ENCODE data around the gene RAB8A. TPM values are rescaled to one million over a fixed set of nuclear protein-coding genes. Genes with fewer than 3 reads are reported as not detected.

The RAB8A gene
- total and polyA plus RNA-seq, 2 experiments from 2014 or later, result 53.1 to 59.5 TPM

DNA sequence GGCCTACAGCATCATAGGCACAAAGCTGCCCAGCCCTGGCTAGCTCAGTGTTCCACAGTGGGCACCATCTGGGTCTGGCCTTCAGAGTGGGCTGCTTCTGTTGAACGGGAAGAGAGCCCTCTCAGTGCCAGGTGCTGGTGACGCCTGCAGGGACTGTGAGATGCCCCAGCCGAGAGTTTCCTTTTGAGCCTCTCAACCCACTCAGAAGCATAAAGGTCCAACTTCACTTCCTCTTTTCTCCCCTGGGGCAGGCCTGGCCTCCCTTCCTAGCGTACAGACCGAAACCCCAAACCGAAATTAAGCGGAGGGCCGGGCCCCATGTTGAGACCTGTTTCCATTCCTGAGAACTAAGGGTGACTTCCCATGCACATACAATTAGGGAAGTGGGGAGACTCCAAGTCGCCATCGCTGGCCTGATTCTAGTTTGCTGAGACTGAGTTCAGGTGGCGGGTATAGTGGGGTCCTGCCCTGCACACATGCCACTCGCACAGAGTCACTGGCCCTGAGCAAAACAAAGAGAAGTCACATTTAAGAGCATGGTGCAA is 6.9 kb downstream of the RAB8A start:
- no peak overlapping the region for H3K27ac ChIP-seq (ENCODE audit: low read depth)
- H3K4me1 ChIP-seq (ENCODE audit: insufficient read depth), result no peaks in the 10 kb centered on the region
- H2AFZ ChIP-seq, result no peak overlapping the region
- no peaks in the 10 kb centered on the region for H3F3A ChIP-seq (replicated peaks; ENCODE audit: low read depth)
- peaks cover 17% of the 10 kb centered on the region for H3K36me3 ChIP-seq (ENCODE audit: insufficient read depth)
- H3K4me1 Mint-ChIP-seq, result peaks cover 5% of the 10 kb centered on the region; the same call in 1 of the 3 replicates
- no peak overlapping the region for H3K4me3 ChIP-seq
- no peaks in the 10 kb centered on the region for H3K27me3 ChIP-seq (ENCODE audit: insufficient read depth)
- peaks cover 18% of the 10 kb centered on the region; the same call in 1 of the 2 replicates for H4K20me1 ChIP-seq (replicated peaks; ENCODE audit: insufficient read depth)
- H3K27ac Mint-ChIP-seq, result no peak overlapping the region
- ATAC-seq (no peak), DNase-seq (ENCODE audit: low spot score) (no peak)
- H3K79me2 ChIP-seq (replicated peaks; ENCODE audit: insufficient read depth), result peaks cover 21% of the 10 kb centered on the region
- H3K27me3 Mint-ChIP-seq (ENCODE audit: insufficient read depth, low read depth, poor library complexity), result peaks cover 3% of the 10 kb centered on the region
- H3K9me2 ChIP-seq (ENCODE audit: insufficient read depth), result no peaks in the 10 kb centered on the region
- H3K4me2 ChIP-seq, result no peak overlapping the region
- peaks cover 50% of the 10 kb centered on the region for H3K36me3 Mint-ChIP-seq (ENCODE audit: low read depth)
- no peak overlapping the region for H3K4me3 Mint-ChIP-seq
- no peak for TF ChIP-seq STAT1 (IDR thresholded peaks at IDR 0.05; ENCODE audit: unreplicated experiment)
- no peak for TF ChIP-seq EZH2 (IDR thresholded peaks at IDR 0.05; ENCODE audit: low read depth, unreplicated experiment)
- TF ChIP-seq, protein P1, sequence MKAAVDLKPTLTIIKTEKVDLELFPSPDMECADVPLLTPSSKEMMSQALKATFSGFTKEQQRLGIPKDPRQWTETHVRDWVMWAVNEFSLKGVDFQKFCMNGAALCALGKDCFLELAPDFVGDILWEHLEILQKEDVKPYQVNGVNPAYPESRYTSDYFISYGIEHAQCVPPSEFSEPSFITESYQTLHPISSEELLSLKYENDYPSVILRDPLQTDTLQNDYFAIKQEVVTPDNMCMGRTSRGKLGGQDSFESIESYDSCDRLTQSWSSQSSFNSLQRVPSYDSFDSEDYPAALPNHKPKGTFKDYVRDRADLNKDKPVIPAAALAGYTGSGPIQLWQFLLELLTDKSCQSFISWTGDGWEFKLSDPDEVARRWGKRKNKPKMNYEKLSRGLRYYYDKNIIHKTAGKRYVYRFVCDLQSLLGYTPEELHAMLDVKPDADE (IDR thresholded peaks at IDR 0.05), result no peak
- TF ChIP-seq, protein P2, sequence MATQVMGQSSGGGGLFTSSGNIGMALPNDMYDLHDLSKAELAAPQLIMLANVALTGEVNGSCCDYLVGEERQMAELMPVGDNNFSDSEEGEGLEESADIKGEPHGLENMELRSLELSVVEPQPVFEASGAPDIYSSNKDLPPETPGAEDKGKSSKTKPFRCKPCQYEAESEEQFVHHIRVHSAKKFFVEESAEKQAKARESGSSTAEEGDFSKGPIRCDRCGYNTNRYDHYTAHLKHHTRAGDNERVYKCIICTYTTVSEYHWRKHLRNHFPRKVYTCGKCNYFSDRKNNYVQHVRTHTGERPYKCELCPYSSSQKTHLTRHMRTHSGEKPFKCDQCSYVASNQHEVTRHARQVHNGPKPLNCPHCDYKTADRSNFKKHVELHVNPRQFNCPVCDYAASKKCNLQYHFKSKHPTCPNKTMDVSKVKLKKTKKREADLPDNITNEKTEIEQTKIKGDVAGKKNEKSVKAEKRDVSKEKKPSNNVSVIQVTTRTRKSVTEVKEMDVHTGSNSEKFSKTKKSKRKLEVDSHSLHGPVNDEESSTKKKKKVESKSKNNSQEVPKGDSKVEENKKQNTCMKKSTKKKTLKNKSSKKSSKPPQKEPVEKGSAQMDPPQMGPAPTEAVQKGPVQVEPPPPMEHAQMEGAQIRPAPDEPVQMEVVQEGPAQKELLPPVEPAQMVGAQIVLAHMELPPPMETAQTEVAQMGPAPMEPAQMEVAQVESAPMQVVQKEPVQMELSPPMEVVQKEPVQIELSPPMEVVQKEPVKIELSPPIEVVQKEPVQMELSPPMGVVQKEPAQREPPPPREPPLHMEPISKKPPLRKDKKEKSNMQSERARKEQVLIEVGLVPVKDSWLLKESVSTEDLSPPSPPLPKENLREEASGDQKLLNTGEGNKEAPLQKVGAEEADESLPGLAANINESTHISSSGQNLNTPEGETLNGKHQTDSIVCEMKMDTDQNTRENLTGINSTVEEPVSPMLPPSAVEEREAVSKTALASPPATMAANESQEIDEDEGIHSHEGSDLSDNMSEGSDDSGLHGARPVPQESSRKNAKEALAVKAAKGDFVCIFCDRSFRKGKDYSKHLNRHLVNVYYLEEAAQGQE (IDR thresholded peaks at IDR 0.05; ENCODE audit: unreplicated experiment), result no peak
- TF ChIP-seq, protein P3, sequence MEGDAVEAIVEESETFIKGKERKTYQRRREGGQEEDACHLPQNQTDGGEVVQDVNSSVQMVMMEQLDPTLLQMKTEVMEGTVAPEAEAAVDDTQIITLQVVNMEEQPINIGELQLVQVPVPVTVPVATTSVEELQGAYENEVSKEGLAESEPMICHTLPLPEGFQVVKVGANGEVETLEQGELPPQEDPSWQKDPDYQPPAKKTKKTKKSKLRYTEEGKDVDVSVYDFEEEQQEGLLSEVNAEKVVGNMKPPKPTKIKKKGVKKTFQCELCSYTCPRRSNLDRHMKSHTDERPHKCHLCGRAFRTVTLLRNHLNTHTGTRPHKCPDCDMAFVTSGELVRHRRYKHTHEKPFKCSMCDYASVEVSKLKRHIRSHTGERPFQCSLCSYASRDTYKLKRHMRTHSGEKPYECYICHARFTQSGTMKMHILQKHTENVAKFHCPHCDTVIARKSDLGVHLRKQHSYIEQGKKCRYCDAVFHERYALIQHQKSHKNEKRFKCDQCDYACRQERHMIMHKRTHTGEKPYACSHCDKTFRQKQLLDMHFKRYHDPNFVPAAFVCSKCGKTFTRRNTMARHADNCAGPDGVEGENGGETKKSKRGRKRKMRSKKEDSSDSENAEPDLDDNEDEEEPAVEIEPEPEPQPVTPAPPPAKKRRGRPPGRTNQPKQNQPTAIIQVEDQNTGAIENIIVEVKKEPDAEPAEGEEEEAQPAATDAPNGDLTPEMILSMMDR (conservative IDR thresholded peaks at IDR 0.05; ENCODE audit: low read depth in 2 of 2), result no peak
- no peak for TF ChIP-seq CREB1 (CRISPR knock-in tag; IDR thresholded peaks at IDR 0.05; ENCODE audit: low read depth)
- no peak for TF ChIP-seq NANOG (IDR thresholded peaks at IDR 0.05; ENCODE audit: borderline replicate concordance)
- no peak for TF ChIP-seq ZNF114 (CRISPR knock-in tag; IDR thresholded peaks at IDR 0.05)
- no peak for TF ChIP-seq JUNB (IDR thresholded peaks at IDR 0.05; ENCODE audit: unreplicated experiment)
- no peak for TF ChIP-seq POLR2AphosphoS5 (IDR thresholded peaks at IDR 0.05; ENCODE audit: low read depth)
- TF ChIP-seq ZNF331 (CRISPR knock-in tag; IDR thresholded peaks at IDR 0.05; ENCODE audit: low read depth), result no peak
- TF ChIP-seq ZNF462 (CRISPR knock-in tag; IDR thresholded peaks at IDR 0.05), result no peak
- TF ChIP-seq EZH2phosphoT487 (IDR thresholded peaks at IDR 0.05; ENCODE audit: unreplicated experiment), result no peak
- H3K9me3 Mint-ChIP-seq, result no peaks in the 10 kb centered on the region

All from GM23338 (cell line).